AG08396 (cell line): ENCODE data around the gene TNIK.

ENCODE experiments used
- DNase-seq: peaks from one replicate; pipeline ENCODE4 v3.0.0; 2012; ENCODE audit warnings: low spot score, mixed read lengths

TNIK gene

DNA sequence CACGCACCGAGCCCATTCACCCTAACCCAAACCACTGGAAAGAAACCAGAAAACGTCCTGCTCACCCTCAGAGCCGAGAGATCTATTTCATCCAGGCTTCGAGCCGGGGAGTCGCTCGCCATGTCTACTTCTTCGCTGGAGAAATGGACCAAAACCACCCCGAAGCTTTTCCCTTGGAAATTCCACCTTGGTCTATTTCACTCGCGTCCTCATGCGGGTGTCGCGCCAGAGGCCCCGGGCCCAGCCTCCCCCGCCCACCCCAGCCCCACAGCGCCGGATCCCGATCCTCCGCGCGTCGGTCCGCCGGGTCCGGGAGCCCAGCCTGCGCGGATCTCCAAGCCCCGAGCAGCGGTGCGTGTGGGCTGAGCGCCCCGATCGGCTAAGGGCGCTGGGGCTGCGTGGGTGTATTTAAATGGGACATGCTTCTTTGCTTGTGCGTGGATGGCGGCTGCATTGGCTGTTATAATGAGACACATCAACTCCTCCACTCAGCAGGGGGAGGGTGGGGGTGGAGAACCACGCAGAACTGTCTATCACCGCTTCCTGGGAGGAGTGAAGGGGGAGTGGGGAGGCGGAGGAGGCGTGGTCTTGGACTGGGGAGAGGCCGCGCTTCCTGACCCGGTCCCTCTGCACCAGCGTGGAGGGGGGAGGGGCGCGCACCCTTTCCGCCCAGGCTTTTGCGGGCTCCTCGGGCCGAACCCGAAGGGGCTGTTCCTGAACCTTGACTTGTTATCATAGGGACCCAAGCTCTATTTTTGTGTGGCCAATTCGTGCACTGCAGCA lies at the start of gene TNIK:
TNIK (minus strand) TSS at position 464 of the 783 bp plus-strand sequence; CDS start at position 122, 342 bp downstream.
- DNase-seq, result peak; percentile 89

DNA sequence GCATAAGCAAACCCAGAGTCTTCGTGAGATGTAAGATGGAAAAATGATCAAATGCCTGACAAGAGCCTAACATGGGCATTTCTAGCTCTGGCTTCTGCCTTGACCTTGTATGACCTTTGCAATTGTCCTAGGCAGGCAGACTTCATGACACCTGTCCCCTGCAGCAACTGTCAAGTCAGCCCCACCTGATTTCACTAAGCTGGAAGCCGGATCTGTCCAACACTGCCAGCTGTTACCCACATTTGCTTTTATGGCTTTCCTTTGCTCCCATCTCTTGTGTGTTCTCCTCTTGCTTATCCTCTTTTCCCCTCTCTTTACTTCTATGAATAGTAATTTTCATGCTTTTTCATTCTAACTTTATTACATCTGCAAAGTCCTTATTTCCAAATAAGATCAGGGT lies 48.5 kb upstream of the TNIK start:
- no peak for DNase-seq

DNA sequence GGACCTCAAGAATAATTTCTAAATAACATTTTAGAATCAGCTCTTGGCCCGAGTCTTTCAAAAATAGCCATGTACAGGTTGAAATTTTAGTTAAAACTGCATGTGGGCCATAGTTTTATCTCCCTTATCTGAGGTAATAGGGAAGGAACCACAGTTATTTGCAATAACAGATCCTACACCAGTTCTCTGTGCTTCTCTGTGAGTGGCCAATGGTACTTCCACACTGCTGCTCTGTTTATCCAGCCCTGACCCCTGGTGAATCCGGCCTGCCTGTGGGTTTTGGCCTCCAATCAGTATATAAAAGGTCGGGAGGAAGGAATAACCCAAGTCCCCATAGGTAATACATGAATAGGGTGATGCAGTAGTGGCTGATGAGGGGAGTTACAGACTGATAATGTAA lies 48.0 kb upstream of the TNIK start:
- DNase-seq, result no peak

DNA sequence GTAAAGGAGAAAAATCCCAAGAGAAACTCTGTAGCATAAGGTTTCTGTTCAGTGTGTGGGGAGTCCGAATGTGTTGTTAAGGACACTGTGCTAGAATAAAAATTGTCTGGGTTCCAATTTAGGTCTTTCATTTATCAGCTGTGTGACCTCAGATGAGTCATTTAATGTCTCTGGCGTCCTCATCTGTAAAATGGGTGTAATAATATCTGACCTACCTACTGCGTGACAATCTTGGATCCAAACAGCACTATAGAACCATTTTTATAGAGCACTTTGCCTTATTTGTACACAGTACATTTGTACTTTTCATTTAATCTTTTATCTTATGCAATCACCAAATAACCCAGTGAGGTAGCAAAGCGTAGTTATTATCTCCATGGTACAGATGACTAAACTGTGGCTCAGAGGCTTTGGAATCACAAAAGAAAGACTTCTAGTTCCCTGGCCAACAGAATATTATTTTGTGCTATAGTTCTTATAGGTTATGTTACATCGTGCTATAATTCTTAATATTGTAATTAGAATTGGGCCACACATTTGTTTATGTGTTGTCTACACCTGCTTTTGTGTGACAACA lies 46.6 kb upstream of the TNIK start:
- no peak for DNase-seq

DNA sequence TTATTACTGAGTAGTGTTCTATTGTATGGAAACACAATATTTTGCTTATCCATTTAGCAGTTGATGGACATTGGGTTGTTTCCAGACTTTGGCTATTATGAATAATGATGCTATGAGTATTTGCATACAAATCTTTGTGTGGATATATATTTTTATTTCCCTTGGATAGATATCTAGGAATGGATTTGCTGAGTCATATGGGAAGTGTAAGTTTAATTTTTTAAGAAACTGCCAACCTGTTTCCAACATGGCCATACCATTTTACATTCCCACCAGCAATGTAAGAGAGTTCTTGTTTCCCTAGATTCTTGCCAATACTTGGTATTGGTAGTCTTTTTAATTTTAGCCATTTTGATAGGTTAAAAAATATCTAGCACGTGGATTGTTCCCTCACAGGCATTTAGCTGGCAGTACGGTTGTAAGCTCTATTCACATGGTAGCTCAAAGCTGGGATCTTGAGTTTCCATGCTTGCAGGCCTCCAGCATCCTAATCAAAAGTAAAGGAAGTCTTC lies 45.7 kb upstream of the TNIK start:
- DNase-seq, result no peak

DNA sequence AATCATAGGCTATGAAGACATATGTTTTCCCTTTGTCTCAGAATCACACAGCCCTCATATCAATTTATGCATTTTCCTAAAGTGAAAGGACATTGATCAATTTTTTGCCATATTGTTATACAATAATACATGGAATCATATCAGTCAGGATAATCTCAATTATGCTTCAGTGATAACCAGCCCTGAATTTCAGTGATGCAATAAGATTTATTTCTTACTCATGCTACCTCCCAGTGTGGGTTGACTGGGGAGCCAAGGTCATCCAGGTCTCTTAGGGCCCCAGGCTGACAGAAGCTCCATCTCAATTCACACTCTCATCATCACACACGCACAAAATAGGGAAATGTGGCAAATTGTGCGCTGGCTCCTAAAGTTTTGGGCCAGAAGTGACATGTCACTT lies 44.2 kb upstream of the TNIK start:
- DNase-seq, result no peak

DNA sequence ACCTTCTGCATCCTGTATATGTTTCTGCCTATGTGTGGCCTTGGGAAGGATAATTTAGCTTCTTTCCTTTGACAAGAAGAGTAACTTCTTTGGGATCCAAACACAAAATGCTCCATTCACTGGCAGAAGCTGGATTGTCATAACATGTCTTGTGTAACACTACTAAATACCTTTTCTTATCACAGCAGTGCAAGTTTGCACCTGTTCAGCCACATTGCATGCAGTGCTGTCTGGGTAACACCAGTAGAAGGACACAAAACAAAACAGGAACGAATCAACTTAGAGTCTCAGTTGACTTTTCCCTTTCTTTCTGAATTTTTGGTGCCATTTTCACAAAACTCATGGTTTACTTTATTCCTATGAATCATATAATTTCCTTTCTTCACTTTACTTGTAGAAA lies 43.6 kb upstream of the TNIK start:
- DNase-seq, result no peak

DNA sequence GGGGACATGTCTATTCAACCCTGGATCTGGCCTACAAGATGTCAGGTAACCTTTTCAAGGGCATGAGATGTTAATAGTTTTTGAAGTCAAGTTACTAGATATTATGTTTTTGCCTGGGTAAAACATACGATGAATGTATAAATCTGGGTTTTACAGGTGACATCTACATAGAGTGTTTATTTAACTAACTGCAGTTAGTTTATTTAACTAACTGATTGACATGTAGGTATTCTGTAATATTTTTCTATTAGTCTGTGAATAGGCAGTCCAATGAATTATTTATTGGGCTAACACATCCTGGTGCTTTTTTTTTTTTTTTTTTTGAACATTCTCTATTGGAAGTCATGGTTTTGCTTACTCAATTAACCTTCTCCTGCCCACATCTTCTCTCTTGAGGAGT lies 38.7 kb upstream of the TNIK start:
- DNase-seq, result no peak

DNA sequence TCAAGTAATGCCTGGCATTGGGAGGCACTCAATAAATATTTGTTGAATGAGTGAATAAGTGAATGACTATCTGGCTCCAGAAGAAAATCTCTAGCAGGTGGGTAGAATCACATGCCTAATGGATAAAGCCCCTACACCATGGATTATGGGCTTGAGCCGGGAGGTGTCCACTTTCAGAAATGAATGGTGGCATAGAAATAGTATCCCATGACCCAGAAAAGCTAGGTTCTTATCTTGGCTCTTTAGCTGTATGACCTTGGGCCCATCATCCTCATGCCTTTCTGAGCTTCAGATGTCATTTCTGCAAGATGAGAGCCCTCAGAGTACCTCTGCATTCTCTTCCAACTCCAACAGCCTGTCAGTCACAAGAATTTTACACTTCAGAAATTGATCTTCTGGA lies 37.3 kb upstream of the TNIK start:
- DNase-seq, result no peak

DNA sequence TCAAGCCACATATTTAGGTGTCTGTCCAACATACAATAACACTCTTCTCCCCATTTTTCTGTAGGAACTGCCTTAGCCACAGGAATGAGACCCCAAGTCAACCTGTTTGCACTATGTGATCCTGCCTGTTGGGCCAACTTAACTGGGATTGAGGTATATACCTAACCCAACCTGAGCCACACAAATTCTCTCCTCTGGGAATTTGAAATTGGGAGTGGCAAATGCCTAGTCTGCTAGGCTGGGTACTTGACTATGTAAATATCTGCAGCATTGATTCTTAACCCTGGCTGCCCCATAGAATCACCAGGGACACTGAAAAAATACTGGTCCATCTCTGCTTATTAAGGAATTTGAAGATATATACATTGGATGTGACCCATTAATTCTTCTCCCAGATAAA lies 35.2 kb upstream of the TNIK start:
- no peak for DNase-seq

DNA sequence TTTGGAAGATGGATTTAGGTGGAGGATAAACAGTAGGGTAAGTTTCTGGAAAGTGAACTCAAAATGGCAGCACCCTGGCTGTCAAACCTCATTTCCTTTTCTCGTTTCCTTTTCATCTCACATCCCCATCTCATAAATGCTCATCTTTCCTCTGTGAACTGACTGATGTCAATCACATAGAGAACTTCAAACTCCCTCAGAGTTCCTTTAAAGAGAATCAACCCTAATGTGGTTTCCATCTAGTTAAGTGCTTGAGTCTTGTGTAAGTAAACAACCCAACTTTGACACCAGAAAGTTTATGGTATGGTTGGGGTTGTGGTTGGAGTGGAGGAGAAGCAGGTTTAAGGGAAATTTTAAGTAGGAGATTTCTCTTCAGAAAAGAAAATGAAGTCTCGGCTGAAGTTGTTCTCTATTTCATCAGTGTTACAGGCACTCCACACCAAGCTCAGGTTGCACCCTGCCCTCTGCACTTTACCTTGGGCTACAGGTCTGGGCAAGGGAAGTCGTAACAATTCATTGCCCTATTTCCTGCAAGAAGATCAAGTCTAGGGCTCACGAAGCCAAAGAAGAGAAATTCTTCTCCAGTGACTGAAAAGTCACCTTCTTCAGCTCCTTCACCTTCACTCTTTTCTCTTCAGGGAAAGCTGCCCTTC lies 34.4 kb upstream of the TNIK start:
- DNase-seq, result no peak

DNA sequence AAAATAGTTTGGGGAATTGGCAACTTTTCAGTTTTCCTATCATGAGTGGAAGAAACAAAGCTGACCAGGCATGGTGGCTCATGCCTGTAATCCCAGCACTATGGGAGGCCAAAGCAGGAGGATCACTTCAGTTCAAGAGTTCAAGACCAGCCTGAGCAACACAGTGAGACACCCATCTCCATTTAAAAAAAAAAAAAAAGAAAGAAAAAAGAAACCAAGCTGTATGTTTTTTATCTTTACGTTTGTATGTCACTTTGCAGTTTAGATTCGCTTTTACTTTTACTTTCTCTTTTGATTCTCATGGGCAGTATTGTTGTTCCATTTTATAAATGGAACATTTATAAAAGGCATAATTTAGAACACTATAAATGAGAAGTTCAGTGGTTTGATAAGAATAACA lies 31.2 kb upstream of the TNIK start:
- no peak for DNase-seq

DNA sequence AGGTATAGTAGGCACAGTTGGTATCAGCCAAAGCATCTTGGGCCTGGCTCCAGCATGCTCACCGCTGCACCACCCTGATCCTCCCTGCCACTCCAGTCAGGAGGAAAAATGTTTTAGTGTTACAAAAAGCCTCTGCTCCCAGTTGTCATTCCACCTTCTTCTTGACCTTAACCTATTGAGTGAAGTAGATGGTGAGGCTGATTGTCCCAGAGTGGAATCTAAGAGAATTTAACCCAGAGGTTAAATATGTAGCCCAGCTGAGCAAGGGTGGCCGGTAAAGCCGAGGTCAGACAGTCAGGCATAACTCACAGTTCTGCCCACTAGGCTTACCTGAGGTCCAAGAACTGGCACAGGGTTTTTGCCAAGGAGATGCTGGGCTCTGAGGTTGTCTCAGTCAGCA lies 30.7 kb upstream of the TNIK start:
- no peak for DNase-seq

DNA sequence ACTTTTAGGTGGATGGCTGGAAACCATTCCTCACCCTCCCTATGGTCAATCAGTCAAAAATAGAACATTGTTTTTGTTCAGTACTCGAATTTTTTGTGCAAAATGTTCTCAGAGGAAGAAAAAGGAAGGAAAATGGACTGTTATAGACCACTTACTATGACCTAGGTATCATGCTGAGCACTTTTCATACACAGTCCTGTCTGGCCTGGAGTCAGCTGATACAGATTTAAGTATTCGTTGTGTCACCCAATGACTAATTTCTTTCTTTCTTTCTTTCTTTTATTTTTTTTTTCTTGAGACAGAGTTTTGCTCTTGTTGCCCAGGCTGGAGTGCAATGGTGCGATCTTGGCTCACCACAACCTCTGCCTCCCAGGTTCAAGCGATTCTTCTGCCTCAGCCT lies 29.1 kb upstream of the TNIK start:
- DNase-seq, result no peak

DNA sequence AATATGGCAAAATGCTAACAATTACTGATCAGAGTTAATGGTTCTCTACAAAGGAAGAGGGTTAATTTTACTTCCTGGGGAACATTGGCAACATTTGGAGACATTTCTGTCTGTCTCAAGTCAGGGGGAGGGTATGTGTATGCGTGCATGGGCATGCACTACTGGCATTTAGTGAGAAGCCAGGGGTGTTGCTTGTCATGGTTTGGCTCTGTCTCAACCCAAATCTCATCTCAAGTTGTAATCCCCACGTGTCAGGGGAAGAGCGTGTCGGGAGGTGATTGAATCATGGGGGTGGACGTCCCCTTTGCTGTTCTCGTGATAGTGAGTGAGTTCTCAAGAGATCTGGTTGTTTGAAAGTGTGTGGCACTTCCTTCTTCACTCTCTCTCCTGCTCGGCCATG lies 28.3 kb upstream of the TNIK start:
- no peak for DNase-seq

DNA sequence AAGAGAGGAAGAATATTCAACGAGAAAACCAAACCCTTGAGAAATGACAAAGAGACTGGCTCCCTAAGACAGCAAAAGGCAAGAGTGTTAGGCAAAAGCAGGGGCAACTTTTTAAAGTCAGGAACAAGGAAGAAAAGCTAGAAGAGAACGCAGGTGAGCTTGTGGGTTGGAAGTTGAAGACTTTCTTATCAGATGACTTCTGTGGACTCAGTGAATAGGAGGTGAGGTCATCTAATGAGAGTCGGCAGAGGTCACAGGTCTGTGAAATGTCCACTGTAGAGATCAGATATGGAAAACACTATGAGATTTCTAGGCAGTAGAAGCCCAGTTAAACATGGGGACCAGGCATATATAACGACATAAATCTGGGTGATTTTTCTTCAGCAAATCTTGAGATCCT lies 27.2 kb upstream of the TNIK start:
- no peak for DNase-seq

DNA sequence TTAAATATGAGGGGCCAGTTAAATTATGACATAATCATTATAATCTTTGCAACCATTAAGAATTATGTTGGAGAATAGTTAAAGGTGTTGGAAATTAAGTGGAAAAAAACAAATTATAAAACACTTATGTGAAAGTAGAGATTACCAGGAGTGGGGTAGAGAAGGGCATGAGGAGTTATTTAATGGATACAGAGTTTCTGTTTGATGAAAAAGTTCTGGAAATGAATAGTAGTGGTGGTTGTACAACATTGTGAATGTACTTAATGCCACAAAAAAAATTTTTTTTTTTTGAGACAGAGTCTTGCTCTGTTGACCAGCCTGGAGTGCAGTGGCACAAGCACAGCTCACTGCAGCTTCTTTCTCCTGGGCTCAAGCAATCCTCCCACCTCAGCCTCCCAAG lies 25.1 kb upstream of the TNIK start:
- no peak for DNase-seq

DNA sequence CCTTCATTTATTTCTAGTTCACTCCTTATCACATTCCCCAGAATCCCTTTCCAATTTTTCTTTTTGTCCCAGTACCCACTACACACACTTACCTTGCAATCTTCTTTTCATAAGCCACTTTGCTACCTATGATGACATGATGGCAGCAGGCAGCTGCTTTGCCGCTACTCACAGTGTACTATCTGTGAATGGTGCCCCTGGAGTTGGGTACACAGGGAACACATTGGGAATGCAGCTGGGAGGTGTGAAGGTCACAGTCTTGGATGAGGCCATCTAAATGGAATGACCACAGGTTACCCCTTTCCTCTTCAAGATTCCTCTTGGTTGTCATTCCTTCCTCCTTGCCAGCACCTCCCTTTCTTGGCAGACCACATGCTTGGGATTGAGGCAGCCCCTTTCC lies 20.8 kb upstream of the TNIK start:
- no peak for DNase-seq

DNA sequence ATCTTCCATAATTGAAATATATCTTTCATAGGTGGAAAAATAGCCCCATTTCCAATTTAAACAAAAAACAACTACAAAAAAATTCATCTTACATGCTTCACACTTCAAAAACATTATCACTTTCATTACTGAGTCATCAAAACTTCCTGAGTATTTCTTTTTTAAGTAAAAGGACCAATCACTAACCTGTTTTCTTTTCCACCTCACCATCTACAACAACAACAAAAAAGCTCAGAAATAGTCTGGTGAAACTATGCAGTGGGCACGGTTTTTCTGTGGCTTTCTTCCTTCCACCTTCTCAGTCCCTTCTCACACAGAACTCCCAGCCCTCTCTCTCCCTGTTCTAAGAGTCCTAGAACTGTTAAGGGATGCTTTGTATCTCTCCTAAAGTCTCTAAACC lies 20.3 kb upstream of the TNIK start:
- DNase-seq, result no peak

DNA sequence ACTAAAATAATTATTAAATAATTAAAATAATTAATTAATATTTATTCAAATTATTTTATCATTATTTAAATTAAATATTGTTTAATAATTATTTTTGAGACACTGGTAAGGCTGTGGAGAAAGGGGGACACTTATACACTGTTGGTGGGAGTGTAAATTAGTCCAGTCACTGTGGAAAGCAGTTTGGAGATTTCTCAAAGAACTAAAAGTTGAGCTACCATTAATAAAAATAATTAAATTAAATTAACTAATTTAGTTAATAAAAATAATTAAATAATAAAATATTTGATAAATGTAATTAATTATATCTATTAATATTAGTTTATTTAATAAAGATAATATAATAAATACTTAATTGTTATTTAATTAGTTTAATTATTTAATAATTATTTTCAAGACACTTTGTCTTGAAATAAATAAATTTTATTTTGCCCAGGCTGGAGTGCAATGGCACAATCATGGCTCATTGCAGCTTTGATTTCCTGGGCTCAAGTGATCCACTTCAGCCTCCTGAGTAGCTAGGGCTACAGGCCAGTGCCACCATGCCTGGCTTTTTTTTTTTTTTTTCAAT lies 16.4 kb upstream of the TNIK start:
- DNase-seq, result no peak

DNA sequence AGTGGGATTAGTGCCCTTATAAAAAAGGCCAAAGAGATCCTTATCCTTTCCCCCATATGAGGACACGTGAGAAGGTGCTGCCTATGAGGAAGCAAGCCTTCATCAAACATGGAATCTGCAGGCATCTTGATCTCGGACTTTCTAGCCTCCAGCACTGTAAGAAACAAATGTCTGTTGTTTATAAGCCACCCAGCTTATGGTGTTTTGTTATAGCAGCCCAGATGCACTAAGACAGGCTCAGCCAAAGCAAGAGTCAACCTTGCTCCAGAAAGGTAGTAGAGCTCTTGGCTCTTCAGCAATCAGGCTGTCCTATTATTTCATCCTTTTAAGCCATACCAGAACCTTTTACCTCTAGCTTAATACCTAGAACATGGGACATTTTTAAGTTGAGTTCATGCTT lies 12.3 kb upstream of the TNIK start:
- DNase-seq, result no peak

DNA sequence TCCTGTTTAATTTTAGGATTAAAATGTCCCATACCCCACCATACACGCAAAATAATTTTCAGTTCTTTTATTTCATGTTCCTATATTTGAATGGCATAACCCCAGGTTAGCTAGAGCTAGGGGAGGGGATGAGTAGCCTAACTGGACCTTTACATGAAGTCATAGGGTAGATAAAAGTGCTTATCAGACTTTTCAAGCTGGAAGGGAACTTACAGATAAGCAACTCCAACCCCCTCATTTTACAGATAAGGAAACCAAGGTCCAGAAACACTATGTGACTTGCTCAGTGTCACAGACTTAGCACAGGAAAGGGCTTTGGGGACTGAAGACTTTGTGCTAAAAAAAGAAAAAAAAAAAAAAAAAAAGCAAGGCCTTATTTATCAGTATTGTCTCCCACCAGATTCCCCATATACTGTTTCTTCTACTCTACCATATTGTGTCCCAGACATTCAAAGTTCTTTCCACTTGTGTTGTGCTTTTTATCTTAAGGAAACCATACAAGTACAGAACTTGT lies 10.6 kb upstream of the TNIK start:
- DNase-seq, result no peak

DNA sequence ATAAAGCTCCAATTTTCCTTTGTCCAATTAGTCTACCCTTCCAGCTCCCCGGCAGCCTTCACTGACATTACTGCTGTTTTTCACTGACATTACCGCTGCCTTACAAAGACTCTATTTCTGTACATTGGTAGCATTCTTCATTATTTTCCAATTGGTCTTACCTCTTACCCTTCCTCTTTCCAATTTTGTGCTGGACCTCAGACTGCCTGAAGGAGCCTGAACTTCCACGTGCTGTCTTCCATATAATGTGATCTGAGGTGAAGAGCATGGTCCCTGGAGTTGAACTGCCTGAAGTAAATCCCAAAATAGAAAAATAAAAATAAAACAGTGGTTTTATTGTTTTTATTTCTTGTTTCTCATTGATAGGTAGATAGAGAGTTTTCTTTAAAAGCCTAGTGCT lies 9.2 kb upstream of the TNIK start:
- DNase-seq, result no peak
